ENCODE data around the gene NME5.

DNA sequence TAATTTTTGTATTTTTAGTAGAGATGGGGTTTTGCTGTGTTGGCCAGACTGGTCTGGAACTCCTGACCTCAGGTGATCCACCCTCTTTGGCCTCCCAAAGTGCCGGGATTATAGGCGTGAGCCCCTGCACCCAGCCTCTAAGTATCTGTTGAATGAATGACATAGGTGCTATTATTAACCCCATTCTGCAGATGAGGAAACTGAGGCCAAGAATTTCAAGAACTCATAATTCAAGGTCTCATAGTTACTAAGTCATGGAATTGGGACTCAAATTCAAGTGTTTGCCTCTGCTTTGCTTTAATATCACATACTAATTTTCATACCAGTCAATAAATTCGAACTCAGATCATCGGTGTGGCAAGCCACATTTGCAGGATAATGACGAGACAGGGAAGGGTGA, 41.6 kb upstream of the NME5 start:
- TF ChIP-seq, protein P1, sequence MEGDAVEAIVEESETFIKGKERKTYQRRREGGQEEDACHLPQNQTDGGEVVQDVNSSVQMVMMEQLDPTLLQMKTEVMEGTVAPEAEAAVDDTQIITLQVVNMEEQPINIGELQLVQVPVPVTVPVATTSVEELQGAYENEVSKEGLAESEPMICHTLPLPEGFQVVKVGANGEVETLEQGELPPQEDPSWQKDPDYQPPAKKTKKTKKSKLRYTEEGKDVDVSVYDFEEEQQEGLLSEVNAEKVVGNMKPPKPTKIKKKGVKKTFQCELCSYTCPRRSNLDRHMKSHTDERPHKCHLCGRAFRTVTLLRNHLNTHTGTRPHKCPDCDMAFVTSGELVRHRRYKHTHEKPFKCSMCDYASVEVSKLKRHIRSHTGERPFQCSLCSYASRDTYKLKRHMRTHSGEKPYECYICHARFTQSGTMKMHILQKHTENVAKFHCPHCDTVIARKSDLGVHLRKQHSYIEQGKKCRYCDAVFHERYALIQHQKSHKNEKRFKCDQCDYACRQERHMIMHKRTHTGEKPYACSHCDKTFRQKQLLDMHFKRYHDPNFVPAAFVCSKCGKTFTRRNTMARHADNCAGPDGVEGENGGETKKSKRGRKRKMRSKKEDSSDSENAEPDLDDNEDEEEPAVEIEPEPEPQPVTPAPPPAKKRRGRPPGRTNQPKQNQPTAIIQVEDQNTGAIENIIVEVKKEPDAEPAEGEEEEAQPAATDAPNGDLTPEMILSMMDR (IDR thresholded peaks at IDR 0.05): no peak
- TF ChIP-seq POLR2A (IDR thresholded peaks at IDR 0.05): no peak
